ENCODE results near the gene COPS3. TPM values are rescaled to one million over a fixed set of nuclear protein-coding genes. Genes with fewer than 3 reads are reported as not detected.
"Not testable (repeated sequence)": the region's sequence is repeated elsewhere in the genome, so short reads cannot be mapped to it uniquely, and the experiment has no call there.

COPS3 gene
- polyA plus RNA-seq, 6 donors from 2014 or later = 80.2 to 117 (median 94.2) TPM

- H3K36me3 Mint-ChIP-seq = no peaks in the 10 kb centered on the region
- H3K27ac Mint-ChIP-seq = no peak overlapping the region
- ATAC-seq (ENCODE audit: low read depth in 2 of 2) = peak; percentile 93 to 97
- no peaks in the 10 kb centered on the region for H3K27me3 Mint-ChIP-seq
- H3K4me3 Mint-ChIP-seq = no peak overlapping the region
- DNase-seq = peak; percentile 61
- H3K4me1 Mint-ChIP-seq = peaks cover 0 to 6% (median 3%) of the 10 kb centered on the region in 3 donors
- H3K9me3 Mint-ChIP-seq = no peaks in the 10 kb centered on the region
Measured at GRCh38 chr17:17313350-17313991, 32.4 kb upstream of the COPS3 start.

GRCh38 chr17:17309356-17309755 is 28.3 kb upstream of the COPS3 start:
- Mint-ChIP-seq H3K36me3 (no peaks in the 10 kb centered on the region), H3K4me3 (no peak overlapping the region), H3K9me3 (peaks cover 0 to 2% (median 0%) of the 10 kb centered on the region in 7 donors), H3K27ac (no peak overlapping the region), H3K4me1 (peaks cover 13 to 25% (median 14%) of the 10 kb centered on the region in 3 donors), H3K27me3 (no peaks in the 10 kb centered on the region)
- DNase-seq (no peak), ATAC-seq (ENCODE audit: low read depth in 2 of 2) (no peak)

- Mint-ChIP-seq H3K9me3 (peaks cover 0 to 2% (median 0%) of the 10 kb centered on the region in 7 donors), H3K27ac (peak overlapping the region in 5 of 6 donors; percentile 24 to 89 (median 78)), H3K27me3 (no peaks in the 10 kb centered on the region), H3K36me3 (no peaks in the 10 kb centered on the region), H3K4me1 (peaks cover 17 to 36% (median 29%) of the 10 kb centered on the region in 3 donors), H3K4me3 (peak overlapping the region; percentile 64 to 89 (median 80))
- peak; percentile 59 for DNase-seq
- ATAC-seq (ENCODE audit: low read depth in 2 of 2) = peak; percentile 78 to 79
Measured at GRCh38 chr17:17305281-17305801, 24.3 kb upstream of the COPS3 start.

GRCh38 chr17:17304521-17304985 is 23.5 kb upstream of the COPS3 start:
- ATAC-seq (ENCODE audit: low read depth in 2 of 2) = no peak
- no peak for DNase-seq
- Mint-ChIP-seq H3K27ac (peak overlapping the region in 2 of 6 donors; percentile 45 to 56), H3K27me3 (no peaks in the 10 kb centered on the region), H3K4me1 (peaks cover 17 to 39% (median 29%) of the 10 kb centered on the region in 3 donors), H3K9me3 (peaks cover 0 to 2% (median 0%) of the 10 kb centered on the region in 7 donors), H3K4me3 (peak overlapping the region; percentile 72 to 90 (median 82)), H3K36me3 (no peaks in the 10 kb centered on the region)

GRCh38 chr17:17303847-17304490 is 22.9 kb upstream of the COPS3 start:
- DNase-seq = no peak
- Mint-ChIP-seq H3K27ac (peak overlapping the region in 2 of 6 donors; percentile 47 to 56), H3K4me3 (peak overlapping the region; percentile 72 to 90 (median 82)), H3K4me1 (peaks cover 17 to 39% (median 29%) of the 10 kb centered on the region in 3 donors), H3K9me3 (peaks cover 0 to 2% (median 0%) of the 10 kb centered on the region in 7 donors), H3K27me3 (no peaks in the 10 kb centered on the region), H3K36me3 (no peaks in the 10 kb centered on the region)
- ATAC-seq (ENCODE audit: low read depth in 2 of 2) = no peak

GRCh38 chr17:17303010-17303846 is 22.2 kb upstream of the COPS3 start, which contains the start of gene NT5M:
Gene NT5M, plus strand, starts transcription at chr17:17303373. Its CDS starts 178 bp downstream, at chr17:17303551.
- H3K4me1 Mint-ChIP-seq = peaks cover 17 to 41% (median 29%) of the 10 kb centered on the region in 3 donors
- peak within 1 kb of the TSS; percentile 81 to 93 (median 88) for H3K4me3 Mint-ChIP-seq
- no peaks in the 10 kb centered on the region for H3K36me3 Mint-ChIP-seq
- DNase-seq (peak; percentile 55), ATAC-seq (ENCODE audit: low read depth in 2 of 2) (peak; percentile 62 to 64)
- peak within 1 kb of the TSS in 3 of 6 donors; percentile 38 to 47 (median 44) for H3K27ac Mint-ChIP-seq
- peaks cover 0 to 2% (median 0%) of the 10 kb centered on the region in 7 donors for H3K9me3 Mint-ChIP-seq
- H3K27me3 Mint-ChIP-seq = no peaks in the 10 kb centered on the region

GRCh38 chr17:17301659-17302058 is 20.6 kb upstream of the COPS3 start:
- Mint-ChIP-seq H3K4me3 (peak overlapping the region in 4 of 8 donors; percentile 19 to 90 (median 54)), H3K4me1 (peaks cover 17 to 41% (median 29%) of the 10 kb centered on the region in 3 donors)

GRCh38 chr17:17300624-17301568 is 19.9 kb upstream of the COPS3 start:
- Mint-ChIP-seq H3K36me3 (no peaks in the 10 kb centered on the region), H3K27me3 (no peaks in the 10 kb centered on the region), H3K4me1 (peaks cover 17 to 41% (median 26%) of the 10 kb centered on the region in 3 donors), H3K9me3 (peaks cover 0 to 2% (median 0%) of the 10 kb centered on the region in 7 donors), H3K4me3 (peak overlapping the region; percentile 60 to 84 (median 72)), H3K27ac (peak overlapping the region in 1 of 6 donors; percentile 44)
- DNase-seq = peak; percentile 38
- peak; percentile 69 to 73 for ATAC-seq (ENCODE audit: low read depth in 2 of 2)

More at GRCh38 chr17:17301659-17302058, 20.6 kb upstream of the COPS3 start:
- not testable (repeated sequence) for H3K27me3 Mint-ChIP-seq; DNase-seq; ATAC-seq (ENCODE audit: low read depth in 2 of 2); H3K9me3 Mint-ChIP-seq; H3K27ac Mint-ChIP-seq; H3K36me3 Mint-ChIP-seq

GRCh38 chr17:17298108-17298507 is 17.1 kb upstream of the COPS3 start:
- Mint-ChIP-seq H3K36me3 (no peaks in the 10 kb centered on the region), H3K27me3 (no peaks in the 10 kb centered on the region), H3K4me3 (no peak overlapping the region), H3K9me3 (no peaks in the 10 kb centered on the region), H3K4me1 (peaks cover 4 to 21% (median 5%) of the 10 kb centered on the region in 3 donors), H3K27ac (no peak overlapping the region)
- no peak for ATAC-seq (ENCODE audit: low read depth in 2 of 2)
- no peak for DNase-seq

- DNase-seq (no peak), ATAC-seq (ENCODE audit: low read depth in 2 of 2) (no peak)
- Mint-ChIP-seq H3K36me3 (no peaks in the 10 kb centered on the region), H3K27ac (peak overlapping the region in 2 of 6 donors; percentile 33 to 38), H3K4me1 (peaks cover 0 to 12% (median 0%) of the 10 kb centered on the region in 3 donors), H3K9me3 (no peaks in the 10 kb centered on the region), H3K4me3 (no peak overlapping the region), H3K27me3 (no peaks in the 10 kb centered on the region)
Measured at GRCh38 chr17:17297217-17297616, 16.2 kb upstream of the COPS3 start.

- DNase-seq = no peak
- Mint-ChIP-seq H3K9me3 (no peaks in the 10 kb centered on the region), H3K4me3 (no peak overlapping the region), H3K4me1 (peaks cover 0 to 2% (median 0%) of the 10 kb centered on the region in 3 donors), H3K27me3 (no peaks in the 10 kb centered on the region), H3K27ac (peak overlapping the region in 1 of 6 donors; percentile 59), H3K36me3 (no peaks in the 10 kb centered on the region)
- no peak for ATAC-seq (ENCODE audit: low read depth in 2 of 2)
Measured at GRCh38 chr17:17295141-17295540, 14.1 kb upstream of the COPS3 start.

- H3K36me3 Mint-ChIP-seq = no peaks in the 10 kb centered on the region
- no peaks in the 10 kb centered on the region for H3K4me1 Mint-ChIP-seq
- H3K4me3 Mint-ChIP-seq = no peak overlapping the region
- no peak for ATAC-seq (ENCODE audit: low read depth in 2 of 2)
- no peaks in the 10 kb centered on the region for H3K27me3 Mint-ChIP-seq
- no peak overlapping the region for H3K27ac Mint-ChIP-seq
- DNase-seq = no peak
- no peaks in the 10 kb centered on the region for H3K9me3 Mint-ChIP-seq
Measured at GRCh38 chr17:17289701-17290100, 8.7 kb upstream of the COPS3 start.
